Posterior vena cava (tissue), 2 donors: ENCODE measurements around the gene SLC35E1. TPM values are rescaled to one million over a fixed set of nuclear protein-coding genes. Genes with fewer than 3 reads are reported as not detected.

Source experiments
- DNase-seq: peaks from one replicate; pipeline ENCODE4 v3.0.0-alpha.2; 2020; ENCODE audit warnings: low spot score
- intact Hi-C, 2 donors: fragments of 100-400 bp; cut with DNase I; formaldehyde crosslinking; loops; one replicate each; pipeline versions ENCODE4 v1.14.1 to v1.14.2; 2022 to 2023
- total RNA-seq, 2 donors: library from RNA; stranded (reverse); fragmentation: NEBNext Ultra II Directional; extraction: Animal tissue kit (Norgen Biotek cat#: 25700); gene quantifications; one replicate each; pipeline ENCODE4 v1.2.1, GENCODE V29; 2021
- donor health status: DM: yes; HTN: yes; CAD: no.
- donor health status: DM: yes; HTN: yes; CAD: no.

The SLC35E1 gene
- total RNA-seq, 2 donors from 2014 or later, result 30.8 to 33.6 TPM

DNA sequence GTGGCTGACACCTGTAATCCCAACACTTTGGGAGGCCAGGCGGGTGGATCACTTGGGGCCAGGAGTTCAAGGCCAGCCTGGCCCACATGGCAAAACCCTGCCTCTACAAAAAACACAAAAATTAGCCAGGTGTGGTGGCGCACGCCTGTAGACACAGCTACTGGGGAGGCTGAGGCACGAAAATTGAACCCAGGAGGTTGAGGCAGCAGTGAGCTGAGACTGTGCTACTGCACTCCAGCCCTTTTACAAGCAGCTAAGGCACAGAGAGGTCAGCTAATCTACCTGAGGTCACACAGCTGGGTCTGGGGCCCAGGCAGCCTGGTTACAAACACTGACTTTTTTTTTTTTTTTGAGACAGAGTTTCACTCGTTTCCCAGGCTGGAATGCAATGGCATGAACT is 28.6 kb upstream of the SLC35E1 start:
- no peak for DNase-seq
- intact Hi-C loops, result no loop called here

GRCh38 chr19:16599655-16600346 is 27.6 kb upstream of the SLC35E1 start:
- DNase-seq, result no peak

DNA sequence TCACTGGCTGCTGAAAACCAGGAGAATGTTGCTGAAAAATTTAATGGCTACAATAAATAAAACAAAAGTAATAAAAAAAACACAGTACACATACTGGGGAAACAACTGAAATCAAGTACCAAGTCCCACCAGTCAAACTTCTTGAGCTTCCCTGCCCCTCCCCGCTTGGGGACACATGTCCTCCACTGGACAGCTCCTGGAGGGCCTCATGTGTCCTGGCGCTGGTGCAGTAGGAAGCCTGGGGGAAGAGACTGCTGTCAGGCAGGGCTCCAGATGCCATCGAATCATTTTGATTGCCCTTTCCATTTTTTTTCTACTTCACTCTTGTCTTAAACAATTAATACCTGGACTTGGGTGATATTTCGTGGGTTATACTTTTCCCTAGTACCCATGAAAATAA is 26.6 kb upstream of the SLC35E1 start:
- DNase-seq, result no peak

More at GRCh38 chr19:16599655-16600346, 27.6 kb upstream of the SLC35E1 start:
- intact Hi-C loops, result no loop called here

DNA sequence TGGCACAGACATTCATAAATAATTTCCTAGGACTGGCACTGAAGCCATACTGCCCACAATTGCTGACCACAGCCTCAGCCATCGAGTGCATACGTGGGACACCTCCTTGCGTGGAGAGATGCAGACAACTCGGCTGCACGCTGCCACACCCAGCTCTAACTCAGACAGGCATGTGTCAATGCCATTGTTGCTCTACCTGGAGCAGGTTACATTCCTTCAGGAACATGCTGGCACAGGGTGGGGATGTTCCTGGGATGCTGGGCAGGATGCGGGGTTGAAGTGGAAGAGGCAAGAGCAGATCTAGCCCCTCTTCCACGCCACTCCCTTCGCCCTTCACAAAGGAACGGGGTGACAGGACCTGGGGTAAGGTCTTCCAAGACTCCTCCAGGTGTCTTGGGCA is 24.2 kb upstream of the SLC35E1 start:
- intact Hi-C loops, result no loop called here
- no peak for DNase-seq

More for the DNA sequence above, 26.6 kb upstream of the SLC35E1 start:
- intact Hi-C loops, result no loop called here

DNA sequence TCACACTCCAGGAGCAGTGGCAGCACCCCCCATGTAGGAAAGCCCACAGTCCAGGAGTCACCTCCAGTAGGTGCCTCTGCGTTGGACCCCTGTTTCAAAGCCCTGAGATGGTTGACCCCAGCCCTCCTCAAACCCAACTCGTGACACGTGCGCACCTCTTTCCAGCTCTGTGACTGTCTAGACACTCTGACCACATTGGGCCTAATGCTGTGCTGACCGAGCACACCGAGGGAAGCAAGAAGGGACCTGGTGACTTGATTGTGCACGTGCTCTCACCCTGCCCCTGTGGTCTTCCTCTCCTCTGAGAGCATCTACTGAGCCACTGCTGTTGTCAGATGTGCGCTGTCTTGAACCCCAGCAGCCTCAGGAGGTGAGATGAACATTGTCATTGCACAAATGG is 22.9 kb upstream of the SLC35E1 start:
- intact Hi-C loops, result no loop called here
- no peak for DNase-seq

- intact Hi-C loops, result no loop called here
- DNase-seq, result no peak
Observed at GRCh38 chr19:16594681-16595091, 22.5 kb upstream of the SLC35E1 start.

DNA sequence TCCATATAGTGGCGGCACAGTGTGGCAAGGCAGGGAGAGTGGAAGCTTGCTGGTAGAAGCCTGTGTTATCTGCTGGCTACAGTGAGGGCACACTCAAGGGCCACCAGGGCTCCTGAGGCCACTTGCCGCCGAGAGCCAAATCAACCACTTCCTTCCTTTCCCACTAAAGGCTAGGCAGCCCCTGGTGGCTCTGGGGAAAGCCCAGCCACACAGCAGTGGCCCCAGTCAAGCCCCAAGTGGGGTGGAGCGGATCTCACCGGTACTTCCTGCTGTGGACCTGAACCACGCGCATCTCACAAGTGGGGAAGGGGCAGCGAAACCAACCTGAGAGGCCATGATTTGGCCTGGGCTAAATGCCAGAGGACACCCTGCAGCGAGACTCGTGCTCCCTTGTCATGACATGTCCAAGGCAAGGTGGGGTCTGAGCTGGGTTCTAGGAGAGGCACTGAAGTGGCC is 21.9 kb upstream of the SLC35E1 start:
- intact Hi-C loops, result no loop called here
- no peak for DNase-seq

GRCh38 chr19:16593181-16593580 is 21.0 kb upstream of the SLC35E1 start:
- intact Hi-C loops, result no loop called here

GRCh38 chr19:16591803-16592556 is 19.8 kb upstream of the SLC35E1 start:
- DNase-seq, result no peak
- intact Hi-C loops, result no loop called here

More at GRCh38 chr19:16593181-16593580, 21.0 kb upstream of the SLC35E1 start:
- DNase-seq, result no peak

GRCh38 chr19:16590876-16591802 is 18.9 kb upstream of the SLC35E1 start:
- intact Hi-C loops, result no loop called here
- no peak for DNase-seq

GRCh38 chr19:16589917-16590316 is 17.7 kb upstream of the SLC35E1 start:
- no peak for DNase-seq
- intact Hi-C loops, result no loop called here

GRCh38 chr19:16588824-16589577 is 16.8 kb upstream of the SLC35E1 start:
- intact Hi-C loops, result no loop called here
- no peak for DNase-seq

- DNase-seq, result no peak
- intact Hi-C loops, result no loop called here
Observed at GRCh38 chr19:16587833-16588823, 15.9 kb upstream of the SLC35E1 start.

DNA sequence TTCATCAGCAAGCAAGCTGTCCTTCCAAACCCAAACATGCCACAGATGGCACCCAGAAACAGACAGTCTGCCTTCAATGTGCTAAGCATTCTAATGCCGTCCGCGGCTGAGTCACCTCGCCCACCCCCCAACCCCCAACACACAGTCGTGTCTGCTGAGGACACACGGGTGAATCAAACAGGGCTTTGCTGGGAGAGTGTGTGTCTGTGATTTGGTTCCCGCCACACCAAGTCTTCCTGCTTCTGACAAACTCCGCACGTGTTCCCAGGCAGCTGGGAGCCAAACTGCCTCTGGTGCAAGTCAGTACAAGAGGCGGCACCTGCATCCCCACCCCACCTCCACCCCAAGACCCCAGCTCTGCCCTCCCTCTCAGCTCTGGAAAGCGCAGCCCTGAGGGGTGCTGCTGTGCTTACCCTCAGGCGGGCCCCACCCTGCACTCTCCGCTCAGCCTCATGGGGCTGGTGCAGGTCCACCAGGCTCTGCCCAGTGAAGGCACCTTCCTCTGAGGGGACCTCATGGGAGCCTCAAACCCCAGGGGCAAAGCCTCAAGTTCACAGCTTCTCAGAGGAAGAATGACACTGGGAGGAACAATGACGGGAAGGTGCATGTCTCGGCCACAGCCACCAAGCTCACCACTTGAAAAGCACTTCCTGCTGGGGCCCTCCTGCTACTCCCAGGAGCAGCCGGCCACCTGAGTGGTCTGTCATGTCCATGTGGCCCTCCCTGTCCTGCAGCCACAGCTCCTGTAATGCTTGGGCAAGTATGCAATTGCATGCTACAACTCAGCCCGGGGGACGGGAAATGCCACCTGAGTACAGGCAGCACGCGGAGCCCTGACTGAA is 15.0 kb upstream of the SLC35E1 start:
- DNase-seq, result no peak

GRCh38 chr19:16586477-16586871 is 14.3 kb upstream of the SLC35E1 start:
- no peak for DNase-seq
- intact Hi-C loops, result no loop called here

More for the DNA sequence above, 15.0 kb upstream of the SLC35E1 start:
- intact Hi-C loops, result no loop called here

DNA sequence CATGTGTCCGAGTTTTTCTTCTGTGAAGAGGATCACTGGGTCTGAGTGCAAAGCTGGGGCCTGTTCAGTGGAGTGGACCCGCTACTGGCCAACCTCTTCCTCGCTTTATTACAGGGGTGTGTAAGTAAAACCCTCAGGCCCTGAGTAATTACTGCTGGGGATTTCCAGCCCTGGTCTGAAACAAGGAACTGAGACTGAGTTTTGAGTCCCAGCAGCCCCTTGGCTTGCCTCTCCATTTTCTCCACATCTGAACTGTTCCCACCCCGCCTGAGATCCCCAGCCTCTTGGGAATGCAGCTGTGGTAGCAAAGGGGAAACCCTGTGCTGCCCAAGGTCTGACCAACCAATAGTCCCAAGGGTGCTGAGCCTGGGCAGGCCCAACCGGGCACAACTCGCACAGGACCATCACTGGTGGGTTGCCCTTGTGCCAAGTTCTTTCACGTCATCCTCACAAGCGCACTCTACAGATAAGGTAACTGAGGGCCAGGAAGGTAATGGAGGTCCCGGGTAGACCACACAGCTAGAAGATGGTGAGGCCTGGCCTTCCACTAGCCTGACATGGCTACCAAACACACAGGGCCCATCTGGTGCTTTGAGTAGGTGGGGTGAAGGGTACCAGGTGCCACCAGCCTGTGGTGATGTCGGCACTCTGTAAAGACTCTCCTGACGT is 13.7 kb upstream of the SLC35E1 start:
- intact Hi-C loops, result no loop called here
- no peak for DNase-seq
